HepG2 (cell line): ENCODE data around the gene ITPR1. TPM values are rescaled to one million over a fixed set of nuclear protein-coding genes. Genes with fewer than 3 reads are reported as not detected.

Experiments used
- ATAC-seq: fragments of 200-7000 bp; cut with Tn5 transposase; 3 replicates; pipeline ENCODE4 v1.9.1; 2020; ENCODE audit warnings: mild to moderate bottlenecking, moderate library complexity
- BruUV-seq: library from RNA; stranded (reverse); fragments of 400-500 nt; replicated peaks from 2 replicates; lab custom pipeline; 2021; lab: Mats Ljungman, UMichigan
- CTCF ChIA-PET: fragments of 300-600 bp; formaldehyde crosslinking; extraction: SDS; loops from one replicate; lab custom pipeline; 2021; ENCODE audit warnings: low total read pairs, inconsistent platforms, low intra/inter-chr PET ratio; lab: Yijun Ruan, JAX
- POLR2A ChIA-PET: fragments of 350-600 bp; sonication (Branson Sonifier 250); formaldehyde crosslinking; loops from one replicate; lab custom pipeline; 2020; ENCODE audit warnings: antibody characterized with exemption, inconsistent platforms; lab: Yijun Ruan, JAX
- DNase-seq: peaks from one replicate; pipeline ENCODE4 v3.0.0-alpha.2; 2015; ENCODE audit warnings: low spot score
- FAIRE-seq: peaks from 3 replicates; lab custom pipeline; 2011; peaks lifted over from hg19 to GRCh38; lab: Jason Lieb, UNC
- H2AFZ ChIP-seq: one replicate; pipeline ENCODE4 v1.6.1; 2011; ENCODE audit warnings: low read length, inconsistent platforms
- H3K27ac ChIP-seq: fragments of 300-600 bp; 3 replicates; pipeline ENCODE4 v1.8.0; 2011; ENCODE audit warnings: mixed run types, mild to moderate bottlenecking, mixed read lengths, low read length, inconsistent platforms; ENCODE audit not compliant: insufficient read depth; ENCODE audit errors: extremely low read length
- H3K27me3 ChIP-seq, 2 experiments: fragments of 200-600 bp in 1 of 2; 2 replicates in 1 of 2; 3 replicates in 1 of 2; pipeline versions ENCODE4 v1.6.0 to v1.8.0; 2011; ENCODE audit warnings: low read length in 2 of 2, mild to moderate bottlenecking in 2 of 2, moderate library complexity in 2 of 2, inconsistent platforms in 1 of 2; ENCODE audit not compliant: insufficient read depth in 2 of 2, control insufficient read depth in 1 of 2
- H3K36me3 ChIP-seq, 2 experiments: fragments of 200-600 bp in 1 of 2; replicated peaks in 1 of 2; 2 replicates in 1 of 2; 3 replicates in 1 of 2; pipeline versions ENCODE4 v1.5.1 to v1.8.0; 2011; ENCODE audit warnings: low read length in 2 of 2, inconsistent platforms in 1 of 2; ENCODE audit not compliant: insufficient read depth in 2 of 2, control insufficient read depth in 1 of 2
- H3K4me1 ChIP-seq: 2 replicates; pipeline ENCODE4 v1.5.1; 2012; ENCODE audit warnings: low read length, inconsistent platforms; ENCODE audit not compliant: insufficient read depth
- H3K4me2 ChIP-seq: 2 replicates; pipeline ENCODE4 v1.6.0; 2011; ENCODE audit warnings: low read depth, low read length, inconsistent platforms
- H3K4me3 ChIP-seq, 3 experiments: fragments of 200-600 bp in 1 of 3; sonication (generic), shearing (Covaris generic) in 1 of 3; replicated peaks in 1 of 3; 2 replicates each; pipeline ENCODE4 v1.5.1; 2011 to 2016; ENCODE audit warnings: low read length in 3 of 3, inconsistent platforms in 2 of 3, low read depth in 2 of 3, mild to moderate bottlenecking in 2 of 3, control low read depth in 1 of 3, mixed read lengths in 1 of 3; ENCODE audit not compliant: insufficient read depth in 1 of 3
- H3K79me2 ChIP-seq: one replicate; pipeline ENCODE4 v1.6.1; 2011; ENCODE audit warnings: low read length, inconsistent platforms; ENCODE audit not compliant: insufficient read depth
- H3K9ac ChIP-seq: 2 replicates; pipeline ENCODE4 v1.6.0; 2011; ENCODE audit warnings: mild to moderate bottlenecking, low read depth, low read length, inconsistent platforms; ENCODE audit not compliant: insufficient read depth
- H3K9me3 ChIP-seq: 2 replicates; pipeline ENCODE4 v1.5.1; 2012; ENCODE audit warnings: mild to moderate bottlenecking, low read length
- H4K20me1 ChIP-seq: 2 replicates; pipeline ENCODE4 v1.6.0; 2011; ENCODE audit warnings: inconsistent platforms, mild to moderate bottlenecking, low read length, moderate library complexity; ENCODE audit not compliant: insufficient read depth
- KLF9 ChIP-seq: IDR thresholded peaks from 2 replicates; pipeline ENCODE4 v1.6.1; 2016; ENCODE audit warnings: low read depth
- MAFG ChIP-seq: sonication (generic); formaldehyde crosslinking; IDR thresholded peaks from 2 replicates; pipeline ENCODE4 v1.5.1; 2020; ENCODE audit warnings: mild to moderate bottlenecking, missing genetic modification reagents
- MLXIP ChIP-seq: sonication (generic); formaldehyde crosslinking; IDR thresholded peaks from 2 replicates; pipeline ENCODE4 v1.9.0; 2021; ENCODE audit warnings: missing genetic modification reagents, borderline replicate concordance
- MTF2 ChIP-seq: sonication (generic); formaldehyde crosslinking; IDR thresholded peaks from 2 replicates; pipeline ENCODE4 v1.5.0; 2020; ENCODE audit warnings: missing genetic modification reagents, borderline replicate concordance
- NONO ChIP-seq, 2 experiments: fragments of 450-650 bp in 1 of 2; sonication (generic) in 1 of 2; formaldehyde crosslinking in 1 of 2; IDR thresholded peaks in 1 of 2; conservative IDR thresholded peaks in 1 of 2; 2 replicates each; pipeline versions ENCODE4 v1.6.1 to v1.8.0; 2017 to 2022; ENCODE audit warnings: mild to moderate bottlenecking in 1 of 2, missing genetic modification reagents in 1 of 2, moderate library complexity in 1 of 2
- NR2C2 ChIP-seq: sonication (generic); formaldehyde crosslinking; IDR thresholded peaks from 2 replicates; pipeline ENCODE4 v1.4.0; 2020; ENCODE audit warnings: missing genetic modification reagents, mild to moderate bottlenecking, moderate library complexity, borderline replicate concordance
- PAX8 ChIP-seq: sonication (generic); formaldehyde crosslinking; IDR thresholded peaks from 2 replicates; pipeline ENCODE4 v1.8.0; 2022; ENCODE audit warnings: mild to moderate bottlenecking, missing genetic modification reagents, borderline replicate concordance
- RNF2 ChIP-seq: fragments of 450-650 bp; conservative IDR thresholded peaks from 2 replicates; pipeline ENCODE4 v1.6.1; 2016; ENCODE audit warnings: low read depth
- SNRNP70 ChIP-seq: fragments of 200-400 bp; formaldehyde crosslinking; IDR thresholded peaks from 2 replicates; pipeline ENCODE4 v1.6.1; 2017; ENCODE audit warnings: mild to moderate bottlenecking, low read depth, low read length, moderate library complexity
- STAT6 ChIP-seq: sonication (generic); formaldehyde crosslinking; IDR thresholded peaks from 2 replicates; pipeline ENCODE4 v1.4.0; 2020; ENCODE audit warnings: missing genetic modification reagents, mild to moderate bottlenecking, borderline replicate concordance
- TRIM24 ChIP-seq: sonication (generic); formaldehyde crosslinking; IDR thresholded peaks from 2 replicates; pipeline ENCODE4 v1.8.0; 2022; ENCODE audit warnings: mild to moderate bottlenecking, missing genetic modification reagents
- WIZ ChIP-seq: sonication (generic); formaldehyde crosslinking; IDR thresholded peaks from 2 replicates; pipeline ENCODE4 v1.5.1; 2020; ENCODE audit warnings: mild to moderate bottlenecking, missing genetic modification reagents
- ZBTB7B ChIP-seq: sonication (generic); formaldehyde crosslinking; IDR thresholded peaks from 2 replicates; pipeline ENCODE4 v1.4.0; 2020; ENCODE audit warnings: missing genetic modification reagents
- ZNF121 ChIP-seq: sonication (generic); formaldehyde crosslinking; IDR thresholded peaks from 2 replicates; pipeline ENCODE4 v1.5.0; 2020; ENCODE audit warnings: mild to moderate bottlenecking, missing genetic modification reagents
- ZNF3 ChIP-seq: IDR thresholded peaks from 2 replicates; pipeline ENCODE4 v1.7.0; 2017; ENCODE audit warnings: inconsistent platforms
- ZNF431 ChIP-seq: sonication (generic); formaldehyde crosslinking; IDR thresholded peaks from 2 replicates; pipeline ENCODE4 v1.9.0; 2022; ENCODE audit warnings: missing genetic modification reagents, low read depth, mild to moderate bottlenecking, borderline replicate concordance
- ZNF530 ChIP-seq: sonication (generic); formaldehyde crosslinking; IDR thresholded peaks from 2 replicates; pipeline ENCODE4 v1.5.0; 2020; ENCODE audit warnings: low read depth, mild to moderate bottlenecking, missing genetic modification reagents
- ZNF572 ChIP-seq: sonication (generic); formaldehyde crosslinking; IDR thresholded peaks from 2 replicates; pipeline ENCODE4 v1.5.1; 2020; ENCODE audit warnings: mild to moderate bottlenecking, missing genetic modification reagents
- ZSCAN22 ChIP-seq: sonication (generic); formaldehyde crosslinking; IDR thresholded peaks from 2 replicates; pipeline ENCODE4 v1.4.0; 2020; ENCODE audit warnings: mild to moderate bottlenecking, missing genetic modification reagents
- whole genome bisulfite sequencing: methylation state at CpG from one replicate; pipeline ENCODE4 v1.1.6; 2017; ENCODE audit warnings: low lambda C conversion rate; 5-methylcytosine and 5-hydroxymethylcytosine counted together
- in situ Hi-C: cut with HindIII; loops from 2 replicates; pipeline ENCODE4 v1.10.0; 2017; ENCODE audit warnings: low pct_unique_long_range_greater_than_20kb; ENCODE audit not compliant: extremely low pct_ligation_motif_present
- intact Hi-C: fragments of 100-400 bp; cut with micrococcal nuclease; formaldehyde crosslinking; loops from one replicate; pipeline ENCODE4 v1.10.0; 2022; ENCODE audit not compliant: unreplicated experiment
- polyA plus RNA-seq, 8 experiments: library from polyadenylated mRNA; depleted of rRNA in 3 of 8; stranded (reverse) in 7 of 8; unstranded in 1 of 8; fragments of >200 nt; fragmentation: Illumina TruSeq in 4 of 8; extraction: Trizol in 4 of 8; gene quantifications; 2 replicates each; pipeline versions ENCODE4 v1.2.1 to v1.2.3, GENCODE V29; 2011 to 2016; ENCODE audit warnings: low read depth in 4 of 8, missing spikeins in 1 of 8, mixed read lengths in 1 of 8; ENCODE audit not compliant: insufficient read depth in 1 of 8
- total RNA-seq, 5 experiments: library from RNA; depleted of rRNA; stranded (reverse); fragments of >200 nt; fragmentation: Illumina TruSeq; extraction: Trizol; gene quantifications; 2 replicates each; pipeline ENCODE4 v1.2.3, GENCODE V29; 2016; ENCODE audit warnings: low read depth in 1 of 5

Gene ITPR1
- total and polyA plus RNA-seq, 2 of the 13 experiments (the other 11 are each of a cell fraction or from before 2014, with no cell fraction given), result 10.0 to 11.4 TPM

- TF ChIP-seq STAT6, result no peak
- no peak for TF ChIP-seq ZNF431 (CRISPR knock-in tag)
- no peak for TF ChIP-seq RNF2
- TF ChIP-seq KLF9 (CRISPR knock-in tag), result no peak
Observed at GRCh38 chr3:4770561-4770960, 277.4 kb downstream of the ITPR1 start (continued).

GRCh38 chr3:4771243-4771642 is 278.1 kb downstream of the ITPR1 start:
- ChIA-PET CTCF (no interaction called here), POLR2A (no interaction called here)
- ATAC-seq (no peak), FAIRE-seq (no peak), DNase-seq (no peak)
- no peaks in the 10 kb centered on the region for H3K27me3 ChIP-seq
- H3K4me1 ChIP-seq, result no peaks in the 10 kb centered on the region
- peaks cover 2% of the 10 kb centered on the region; the same call in 1 of the 2 replicates for H3K9me3 ChIP-seq
- intact Hi-C loops, result no loop called here
- H3K79me2 ChIP-seq, result no peaks in the 10 kb centered on the region
- no TSS peak for BruUV-seq
- WGBS, result 94% methylated on average over 5 of the region's 5 CpGs
- in situ Hi-C loops, result no loop called here
- no peaks in the 10 kb centered on the region for H4K20me1 ChIP-seq
- H2AFZ ChIP-seq, result no peak overlapping the region
- H3K4me3 ChIP-seq, result no peak overlapping the region
- no peak overlapping the region for H3K27ac ChIP-seq
- no peak overlapping the region for H3K9ac ChIP-seq
- no peak overlapping the region for H3K4me2 ChIP-seq
- peaks cover 0 to 7% of the 10 kb centered on the region in 2 experiments; a peak in 3 of 5 replicates for H3K36me3 ChIP-seq
- TF ChIP-seq ZNF572 (CRISPR knock-in tag) (no peak), WIZ (CRISPR knock-in tag) (no peak), NONO (IDR thresholded peaks at IDR 0.05) (no peak), NONO (CRISPR knock-in tag; conservative IDR thresholded peaks at IDR 0.05) (no peak), TRIM24 (CRISPR knock-in tag) (no peak), SNRNP70 (no peak), ZNF121 (CRISPR knock-in tag) (no peak), PAX8 (CRISPR knock-in tag) (no peak), MLXIP (no peak), MTF2 (CRISPR knock-in tag) (no peak), ZNF530 (CRISPR knock-in tag) (no peak), ZNF3 (CRISPR knock-in tag) (no peak), NR2C2 (CRISPR knock-in tag) (no peak), ZSCAN22 (no peak), MAFG (CRISPR knock-in tag) (no peak), ZBTB7B (CRISPR knock-in tag) (no peak)
